H9 (cell line): ENCODE data around the gene PANX2. TPM values are rescaled to one million over a fixed set of nuclear protein-coding genes. Genes with fewer than 3 reads are reported as not detected.

ENCODE experiments used
- DNase-seq: peaks from one replicate; pipeline ENCODE4 v3.0.0-alpha.2; 2017
- H2AFZ ChIP-seq: one replicate; pipeline ENCODE4 v1.6.1; 2013; ENCODE audit warnings: mild to moderate bottlenecking, low read length, control low read depth, moderate library complexity
- H2AK5ac ChIP-seq: 2 replicates; pipeline ENCODE4 v1.6.1; 2013; ENCODE audit warnings: low read length, control low read depth, mixed read lengths; ENCODE audit not compliant: insufficient read length
- H2BK120ac ChIP-seq: one replicate; pipeline ENCODE4 v1.6.1; 2013; ENCODE audit warnings: low read depth, mild to moderate bottlenecking, low read length, control low read depth, inconsistent platforms; ENCODE audit not compliant: poor library complexity, severe bottlenecking
- H2BK12ac ChIP-seq: 2 replicates; pipeline ENCODE4 v1.6.1; 2013; ENCODE audit warnings: low read length, control low read depth, mixed read lengths, low read depth; ENCODE audit not compliant: insufficient read length
- H2BK15ac ChIP-seq: 2 replicates; pipeline ENCODE4 v1.6.1; 2013; ENCODE audit warnings: low read depth, low read length, control low read depth
- H2BK20ac ChIP-seq: one replicate; pipeline ENCODE4 v1.6.1; 2013; ENCODE audit warnings: low read depth, mild to moderate bottlenecking, low read length, control low read depth, inconsistent platforms; ENCODE audit not compliant: poor library complexity, severe bottlenecking
- H2BK5ac ChIP-seq: 2 replicates; pipeline ENCODE4 v1.6.1; 2013; ENCODE audit warnings: low read length, control low read depth, mixed read lengths; ENCODE audit not compliant: insufficient read length
- H3K14ac ChIP-seq: 2 replicates; pipeline ENCODE4 v1.6.1; 2013; ENCODE audit warnings: low read length, control low read depth; ENCODE audit not compliant: insufficient read depth
- H3K18ac ChIP-seq: 2 replicates; pipeline ENCODE4 v1.6.1; 2013; ENCODE audit warnings: low read depth, mild to moderate bottlenecking, mixed read lengths, low read length, control low read depth; ENCODE audit not compliant: insufficient read length
- H3K23ac ChIP-seq: 2 replicates; pipeline ENCODE4 v1.6.1; 2013; ENCODE audit warnings: low read length, control low read depth, mixed read lengths, low read depth; ENCODE audit not compliant: insufficient read length
- H3K23me2 ChIP-seq: 2 replicates; pipeline ENCODE4 v1.6.1; 2013; ENCODE audit warnings: low read depth, mild to moderate bottlenecking, mixed read lengths, low read length, control low read depth; ENCODE audit not compliant: insufficient read length, poor library complexity, severe bottlenecking
- H3K27ac ChIP-seq: 2 replicates; pipeline ENCODE4 v1.5.1; 2013; ENCODE audit warnings: low read length, control low read depth, mixed read lengths, low read depth; ENCODE audit not compliant: insufficient read length
- H3K27me3 ChIP-seq: 2 replicates; pipeline ENCODE4 v1.6.1; 2013; ENCODE audit warnings: low read length, control low read depth, inconsistent platforms; ENCODE audit not compliant: insufficient read depth
- H3K4ac ChIP-seq: 2 replicates; pipeline ENCODE4 v1.6.1; 2013; ENCODE audit warnings: low read depth, mild to moderate bottlenecking, control low read depth, inconsistent platforms, low read length, moderate library complexity
- H3K4me1 ChIP-seq: 2 replicates; pipeline ENCODE4 v1.6.1; 2013; ENCODE audit warnings: low read length, control low read depth, inconsistent platforms; ENCODE audit not compliant: insufficient read depth
- H3K4me2 ChIP-seq: 2 replicates; pipeline ENCODE4 v1.6.1; 2013; ENCODE audit warnings: low read length, control low read depth, mixed read lengths; ENCODE audit not compliant: insufficient read length, insufficient read depth
- H3K56ac ChIP-seq: 2 replicates; pipeline ENCODE4 v1.6.1; 2013; ENCODE audit warnings: low read depth, mild to moderate bottlenecking, mixed read lengths, low read length, control low read depth; ENCODE audit not compliant: insufficient read length
- H3K79me1 ChIP-seq: 2 replicates; pipeline ENCODE4 v1.6.1; 2013; ENCODE audit warnings: low read depth, mild to moderate bottlenecking, moderate library complexity, low read length, control low read depth, inconsistent platforms; ENCODE audit not compliant: insufficient read depth, poor library complexity, severe bottlenecking
- H3K79me2 ChIP-seq: 2 replicates; pipeline ENCODE4 v1.6.1; 2013; ENCODE audit warnings: low read length, control low read depth, inconsistent platforms; ENCODE audit not compliant: insufficient read depth
- H3K9ac ChIP-seq: 2 replicates; pipeline ENCODE4 v1.6.1; 2013; ENCODE audit warnings: low read length, control low read depth, mixed read lengths; ENCODE audit not compliant: insufficient read length; ENCODE audit errors: extremely low read depth
- H3K9me3 ChIP-seq: one replicate; pipeline ENCODE4 v1.6.1; 2013; ENCODE audit warnings: low read depth, low read length, inconsistent platforms; ENCODE audit not compliant: control insufficient read depth
- H3T11ph ChIP-seq: one replicate; pipeline ENCODE4 v1.6.1; 2013; ENCODE audit warnings: mild to moderate bottlenecking, low read length, control low read depth, inconsistent platforms
- H4K20me1 ChIP-seq: one replicate; pipeline ENCODE4 v1.6.1; 2013; ENCODE audit not compliant: control insufficient read depth, insufficient read length, insufficient read depth
- H4K5ac ChIP-seq: 2 replicates; pipeline ENCODE4 v1.6.1; 2013; ENCODE audit warnings: low read depth, mild to moderate bottlenecking, mixed read lengths, low read length, control low read depth; ENCODE audit not compliant: insufficient read length
- H4K8ac ChIP-seq: replicated peaks from 2 replicates; pipeline ENCODE4 v1.6.1; 2013; ENCODE audit warnings: low read length, control low read depth, mixed read lengths, low read depth; ENCODE audit not compliant: insufficient read length
- H4K91ac ChIP-seq: 2 replicates; pipeline ENCODE4 v1.6.1; 2013; ENCODE audit warnings: low read depth, mild to moderate bottlenecking, moderate library complexity, mixed read lengths, low read length, control low read depth; ENCODE audit not compliant: insufficient read length
- H3K27ac Mint-ChIP-seq, 3 experiments: 2 replicates in 2 of 3; 3 replicates in 1 of 3; pipeline ENCODE4 v1.8.0; 2020 to 2021; ENCODE audit warnings: mixed read lengths in 3 of 3, mild to moderate bottlenecking in 1 of 3, moderate library complexity in 1 of 3
- H3K27me3 Mint-ChIP-seq: 2 replicates; pipeline ENCODE4 v1.8.0; 2021; ENCODE audit warnings: low read depth, mild to moderate bottlenecking, moderate library complexity, mixed read lengths
- H3K36me3 Mint-ChIP-seq, 3 experiments: 2 replicates in 2 of 3; 3 replicates in 1 of 3; pipeline ENCODE4 v1.8.0; 2020 to 2021; ENCODE audit warnings: low read depth in 3 of 3, mixed read lengths in 3 of 3; ENCODE audit not compliant: insufficient read depth in 1 of 3
- H3K4me1 Mint-ChIP-seq, 2 experiments: 2 replicates each; pipeline ENCODE4 v1.8.0; 2020; ENCODE audit warnings: mixed read lengths in 2 of 2
- H3K4me3 Mint-ChIP-seq, 2 experiments: 2 replicates in 1 of 2; 3 replicates in 1 of 2; pipeline ENCODE4 v1.8.0; 2020 to 2021; ENCODE audit warnings: mild to moderate bottlenecking in 2 of 2, mixed read lengths in 2 of 2, moderate library complexity in 1 of 2
- H3K9me3 Mint-ChIP-seq, 2 experiments: 2 replicates in 1 of 2; 3 replicates in 1 of 2; pipeline ENCODE4 v1.8.0; 2020; ENCODE audit warnings: mild to moderate bottlenecking in 2 of 2, mixed read lengths in 2 of 2, moderate library complexity in 1 of 2
- CTCF ChIP-seq: fragments of 200-600 bp; sonication (generic); conservative IDR thresholded peaks from 3 replicates; pipeline ENCODE4 v1.8.0; 2021; ENCODE audit warnings: antibody characterized with exemption, mild to moderate bottlenecking
- WGBS: extraction: QIAGEN DNeasy Blood & Tissue Kit; methylation state at CpG from one replicate; pipeline ENCODE4 v1.1.7; 2013; ENCODE audit warnings: missing lambda C conversion rate, low lambda C conversion rate, mixed read lengths; ENCODE audit not compliant: insufficient read length; ENCODE audit errors: extremely low coverage; 5-methylcytosine and 5-hydroxymethylcytosine counted together
- total RNA-seq: library from RNA; stranded (reverse); gene quantifications from 2 replicates; pipeline ENCODE4 v1.2.1, GENCODE V29; 2021

Gene PANX2
- total RNA-seq, 1 experiment from 2014 or later, result 8.0 TPM

GRCh38 chr22:50199829-50200460 is 29.4 kb downstream of the PANX2 start:
- no peak overlapping the region for H2BK15ac ChIP-seq
- no peak overlapping the region for H3K14ac ChIP-seq
- H3K9ac ChIP-seq, result no peak overlapping the region
- H3K18ac ChIP-seq, result no peak overlapping the region
- peaks cover 3% of the 10 kb centered on the region for H4K20me1 ChIP-seq
- no peak for TF ChIP-seq CTCF
- Mint-ChIP-seq H3K4me3 (peak overlapping the region; percentile 61 to 77), H3K27me3 (no peaks in the 10 kb centered on the region), H3K4me1 (peaks cover 10 to 11% of the 10 kb centered on the region in 2 experiments), H3K36me3 (peaks cover 16 to 37% (median 24%) of the 10 kb centered on the region in 3 experiments), H3K9me3 (peaks cover 5 to 6% of the 10 kb centered on the region in 2 experiments; a peak in 3 of 5 replicates), H3K27ac (peak overlapping the region in 1 of 3 experiments; percentile 75; a peak in 2 of 7 replicates)
- H2BK12ac ChIP-seq, result no peak overlapping the region
- H3K27ac ChIP-seq, result no peak overlapping the region
- H3K23ac ChIP-seq, result no peak overlapping the region
- peaks cover 13% of the 10 kb centered on the region for H3K23me2 ChIP-seq
- no peak overlapping the region for H3T11ph ChIP-seq
- no peak overlapping the region for H4K8ac ChIP-seq
- H2AFZ ChIP-seq, result no peak overlapping the region
- no peak overlapping the region for H2BK20ac ChIP-seq
- no peak overlapping the region for H4K91ac ChIP-seq
- peak overlapping the region; percentile 46 for H3K4me2 ChIP-seq
- no peaks in the 10 kb centered on the region for H3K4me1 ChIP-seq
- no peaks in the 10 kb centered on the region for H3K9me3 ChIP-seq
- no peak overlapping the region for H2BK5ac ChIP-seq
- no peak overlapping the region for H3K4ac ChIP-seq
- WGBS, result no CpG with 5 or more reads among the region's 34 CpGs
- H3K56ac ChIP-seq, result no peak overlapping the region
- H2BK120ac ChIP-seq, result no peak overlapping the region
- H3K79me1 ChIP-seq, result no peaks in the 10 kb centered on the region
- DNase-seq, result peak; percentile 82
- no peaks in the 10 kb centered on the region; the same call in 1 of the 2 replicates for H3K79me2 ChIP-seq
- no peak overlapping the region for H4K5ac ChIP-seq
- H2AK5ac ChIP-seq, result no peak overlapping the region
- H3K27me3 ChIP-seq, result no peaks in the 10 kb centered on the region
